Cardiac fibroblast (primary cell): ENCODE measurements around the gene GTF3C1.
A peak's percentile ranks its signal among the peaks of the same experiment; 100 is the strongest.

ENCODE experiments used
- DNase-seq, 2 donors: peaks; one replicate each; pipeline versions ENCODE4 v3.0.0 to v3.0.0-alpha.2; 2010; ENCODE audit warnings: low read depth in 2 of 2
- H3K4me3 ChIP-seq, 2 donors: replicated peaks in 1 of 2; 1 replicate in 1 of 2; 2 replicates in 1 of 2; pipeline ENCODE4 v1.5.1; 2011; ENCODE audit warnings: low read depth in 2 of 2, low read length in 2 of 2, mild to moderate bottlenecking in 2 of 2, moderate library complexity in 1 of 2
- CTCF ChIP-seq: IDR thresholded peaks from one replicate; pipeline ENCODE4 v1.5.1; 2011; ENCODE audit warnings: low read depth, mild to moderate bottlenecking, low read length, inconsistent platforms

GTF3C1 gene

GRCh38 chr16:27505297-27506236 lies 44.1 kb downstream of the GTF3C1 start:
- no peak overlapping the region for H3K4me3 ChIP-seq
- DNase-seq: peak in 1 of 2 donors; percentile 36
- TF ChIP-seq CTCF: no peak

GRCh38 chr16:27503662-27504061 lies 46.1 kb downstream of the GTF3C1 start:
- no peak for TF ChIP-seq CTCF
- DNase-seq: no peak
- H3K4me3 ChIP-seq: no peak overlapping the region

- TF ChIP-seq CTCF: no peak
- H3K4me3 ChIP-seq: no peak overlapping the region
- no peak for DNase-seq
Measured at GRCh38 chr16:27500801-27501200, 48.9 kb downstream of the GTF3C1 start.

- DNase-seq: no peak
- TF ChIP-seq CTCF: no peak
- no peak overlapping the region for H3K4me3 ChIP-seq
Measured at GRCh38 chr16:27499659-27500055, 50.1 kb downstream of the GTF3C1 start.

- H3K4me3 ChIP-seq: no peak overlapping the region
- TF ChIP-seq CTCF: no peak
Measured at GRCh38 chr16:27498916-27499658, 50.6 kb downstream of the GTF3C1 start.

GRCh38 chr16:27498031-27498825 lies 51.5 kb downstream of the GTF3C1 start:
- no peak for DNase-seq
- H3K4me3 ChIP-seq: no peak overlapping the region
- no peak for TF ChIP-seq CTCF

More at GRCh38 chr16:27498916-27499658, 50.6 kb downstream of the GTF3C1 start:
- DNase-seq: no peak
